Keratinocyte (primary cell): ENCODE measurements around the gene DGKQ.
A peak's percentile ranks its signal among the peaks of the same experiment; 100 is the strongest.

ENCODE experiments used
- CTCF ChIP-seq, 3 experiments: IDR thresholded peaks in 1 of 3; conservative IDR thresholded peaks in 1 of 3; optimal IDR thresholded peaks in 1 of 3; 2 replicates in 2 of 3; 3 replicates in 1 of 3; pipeline versions ENCODE3 to v1.5.1; 2011; ENCODE audit warnings: low read length in 3 of 3, mild to moderate bottlenecking in 3 of 3, moderate library complexity in 2 of 3, control low read depth in 1 of 3, inconsistent platforms in 1 of 3; ENCODE audit not compliant: insufficient read depth in 2 of 3; ENCODE audit errors: extremely low read depth in 1 of 3
- EZH2 ChIP-seq: IDR thresholded peaks from one replicate; pipeline ENCODE4 v1.6.1; 2012; ENCODE audit warnings: inconsistent platforms, mild to moderate bottlenecking, low read length, moderate library complexity

- no peak for TF ChIP-seq CTCF (optimal IDR thresholded peaks at IDR 0.05 in 1 of 3, IDR thresholded peaks at IDR 0.05 in 1 of 3, conservative IDR thresholded peaks at IDR 0.05 in 1 of 3; ENCODE audit: extremely low read depth in 1 of 3, insufficient read depth in 2 of 3, low read length in 3 of 3)
- TF ChIP-seq EZH2 = peak; percentile 70
Observed at GRCh38 chr4:1008840-1009541, 35.6 kb upstream of the DGKQ start.
